HL-60/S4 (cell line): ENCODE measurements around the gene EGFR.

Source experiments
- in situ Hi-C: fragments of 300-500 bp; cut with MboI; formaldehyde crosslinking; loops from 2 replicates; pipeline ENCODE4 v1.14.3; 2022; ENCODE audit warnings: low sequenced_read_pairs

EGFR gene

GRCh38 chr7:55206235-55207029 lies 187.6 kb downstream of the EGFR start:
- in situ Hi-C loops: no loop called here

GRCh38 chr7:55207436-55208125 lies 188.8 kb downstream of the EGFR start:
- in situ Hi-C loops: no loop called here

- in situ Hi-C loops: no loop called here
Observed at GRCh38 chr7:55209366-55209765, 190.5 kb downstream of the EGFR start.

- in situ Hi-C loops: no loop called here
Observed at GRCh38 chr7:55210176-55210575, 191.4 kb downstream of the EGFR start.

GRCh38 chr7:55210716-55211115 lies 191.9 kb downstream of the EGFR start:
- in situ Hi-C loops: no loop called here

GRCh38 chr7:55211726-55212125 lies 192.9 kb downstream of the EGFR start:
- in situ Hi-C loops: no loop called here

- in situ Hi-C loops: no loop called here
Observed at GRCh38 chr7:55212176-55212575, 193.4 kb downstream of the EGFR start.

GRCh38 chr7:55212838-55213237 lies 194.0 kb downstream of the EGFR start:
- in situ Hi-C loops: no loop called here

GRCh38 chr7:55214707-55215106 lies 195.9 kb downstream of the EGFR start:
- in situ Hi-C loops: no loop called here

GRCh38 chr7:55223023-55223422 lies 204.2 kb downstream of the EGFR start:
- in situ Hi-C loops: no loop called here

GRCh38 chr7:55224111-55224510 lies 205.3 kb downstream of the EGFR start:
- in situ Hi-C loops: no loop called here

- in situ Hi-C loops: no loop called here
Observed at GRCh38 chr7:55224810-55225209, 206.0 kb downstream of the EGFR start.

- in situ Hi-C loops: no loop called here
Observed at GRCh38 chr7:55230014-55230413, 211.2 kb downstream of the EGFR start.

GRCh38 chr7:55231736-55232280 lies 213.0 kb downstream of the EGFR start:
- in situ Hi-C loops: no loop called here

- in situ Hi-C loops: no loop called here
Observed at GRCh38 chr7:55233001-55233400, 214.2 kb downstream of the EGFR start.

- in situ Hi-C loops: no loop called here
Observed at GRCh38 chr7:55234408-55234807, 215.6 kb downstream of the EGFR start.

GRCh38 chr7:55235115-55235514 lies 216.3 kb downstream of the EGFR start:
- in situ Hi-C loops: no loop called here

- in situ Hi-C loops: no loop called here
Observed at GRCh38 chr7:55235801-55236200, 217.0 kb downstream of the EGFR start.

GRCh38 chr7:55236476-55236875 lies 217.7 kb downstream of the EGFR start:
- in situ Hi-C loops: no loop called here

- in situ Hi-C loops: no loop called here
Observed at GRCh38 chr7:55237156-55237893, 218.5 kb downstream of the EGFR start.

- in situ Hi-C loops: no loop called here
Observed at GRCh38 chr7:55239406-55239805, 220.6 kb downstream of the EGFR start.
